Thoracic aorta (tissue), 2 donors: ENCODE data around the gene IL12B. TPM values are rescaled to one million over a fixed set of nuclear protein-coding genes. Genes with fewer than 3 reads are reported as not detected.
"Not testable (repeated sequence)": the region's sequence is repeated elsewhere in the genome, so short reads cannot be mapped to it uniquely, and the experiment has no call there.

ENCODE experiments used
- ATAC-seq: fragments of 150-250 bp; one replicate; pipeline ENCODE4 v1.8.0; 2017; ENCODE audit warnings: low read depth; ENCODE audit not compliant: insufficient number of reproducible peaks, low FRiP score
- DNase-seq: peaks from one replicate; pipeline ENCODE4 v3.0.0-alpha.2; 2020; ENCODE audit warnings: low spot score
- H3K27ac ChIP-seq, 2 donors: fragments of 200-600 bp; sonication (generic); 1 replicate in 1 of 2; 2 replicates in 1 of 2; pipeline ENCODE4 v1.5.1; 2016; ENCODE audit warnings: mild to moderate bottlenecking in 2 of 2, moderate library complexity in 2 of 2
- H3K27me3 ChIP-seq: fragments of 200-600 bp; sonication (generic); replicated peaks from 2 replicates; pipeline ENCODE4 v1.6.0; 2016; ENCODE audit warnings: mild to moderate bottlenecking; ENCODE audit not compliant: insufficient read depth
- H3K36me3 ChIP-seq: fragments of 200-600 bp; sonication (generic); one replicate; pipeline ENCODE4 v1.5.1; 2016
- H3K4me1 ChIP-seq, 2 donors: fragments of 200-600 bp; sonication (generic); 1 replicate in 1 of 2; 2 replicates in 1 of 2; pipeline versions ENCODE4 v1.5.1 to v1.6.0; 2016; ENCODE audit warnings: low read depth in 2 of 2, mild to moderate bottlenecking in 1 of 2; ENCODE audit not compliant: control insufficient read depth in 1 of 2
- H3K4me3 ChIP-seq: fragments of 200-600 bp; sonication (generic); 2 replicates; pipeline ENCODE4 v1.5.1; 2016; ENCODE audit warnings: mild to moderate bottlenecking
- H3K9me3 ChIP-seq: fragments of 200-600 bp; sonication (generic); 2 replicates; pipeline ENCODE4 v1.5.1; 2016
- CTCF ChIP-seq: fragments of 200-600 bp; sonication (generic); IDR thresholded peaks from one replicate; pipeline ENCODE4 v1.5.1; 2019; ENCODE audit warnings: antibody characterized with exemption
- total RNA-seq, 2 donors: library from RNA; depleted of rRNA; stranded (reverse); fragments of >200 nt; gene quantifications; one replicate each; pipeline versions ENCODE4 v1.1.0 to v1.2.3, GENCODE V29; 2016

The IL12B gene
- total RNA-seq, 2 donors from 2014 or later, result not detected

DNA sequence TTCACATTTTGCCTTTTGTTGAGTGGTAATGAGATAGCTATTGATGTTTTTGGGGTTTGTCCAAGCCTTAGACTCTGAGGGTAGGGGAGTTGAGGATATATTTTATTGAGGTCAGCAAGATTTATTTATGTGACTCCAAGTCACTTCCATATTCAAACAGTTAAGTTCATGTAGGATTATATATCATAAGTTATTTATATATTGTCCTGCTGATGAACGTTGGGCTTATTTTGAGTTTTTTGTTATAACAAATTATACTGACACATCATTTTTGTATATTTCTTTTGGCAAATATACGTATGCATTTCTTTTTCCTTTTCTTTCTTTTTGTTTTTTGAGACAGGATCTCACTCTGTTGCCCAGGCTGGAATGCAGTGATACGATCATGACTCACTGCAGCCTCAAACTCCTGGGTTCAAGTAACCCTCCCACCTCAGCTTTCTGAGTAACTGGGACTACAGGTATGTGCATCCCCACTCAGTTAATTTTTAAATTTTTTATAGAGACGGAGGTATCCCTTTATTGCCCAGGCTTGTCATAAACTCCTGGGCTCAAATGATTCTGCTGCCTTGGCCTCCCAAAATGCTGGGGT lies 23.5 kb upstream of the IL12B start:
- peaks cover 0 to 3% of the 10 kb centered on the region in 2 donors for H3K4me1 ChIP-seq
- no peak overlapping the region for H3K4me3 ChIP-seq
- H3K27ac ChIP-seq, result no peak overlapping the region
- ATAC-seq (no peak), DNase-seq (no peak)
- TF ChIP-seq CTCF, result no peak
- H3K27me3 ChIP-seq, result no peaks in the 10 kb centered on the region
- no peaks in the 10 kb centered on the region for H3K36me3 ChIP-seq
- H3K9me3 ChIP-seq, result no peaks in the 10 kb centered on the region

DNA sequence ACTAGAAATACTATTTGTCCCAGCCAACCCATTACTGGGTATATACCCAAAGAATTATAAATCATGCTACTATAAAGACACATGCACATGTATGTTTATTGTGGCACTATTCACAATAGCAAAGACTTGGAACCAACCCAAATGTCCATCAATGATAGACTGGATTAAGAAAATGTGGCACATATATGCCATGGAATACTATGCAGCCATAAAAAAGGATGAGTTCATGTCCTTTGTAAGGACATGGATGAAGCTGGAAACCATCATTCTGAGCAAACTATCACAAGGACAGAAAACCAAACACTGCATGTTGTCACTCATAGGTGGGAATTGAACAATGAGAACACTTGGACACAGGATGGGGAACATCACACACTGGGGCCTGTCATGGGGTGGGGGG lies 20.4 kb upstream of the IL12B start:
- H3K36me3 ChIP-seq, ATAC-seq: not testable (repeated sequence)

DNA sequence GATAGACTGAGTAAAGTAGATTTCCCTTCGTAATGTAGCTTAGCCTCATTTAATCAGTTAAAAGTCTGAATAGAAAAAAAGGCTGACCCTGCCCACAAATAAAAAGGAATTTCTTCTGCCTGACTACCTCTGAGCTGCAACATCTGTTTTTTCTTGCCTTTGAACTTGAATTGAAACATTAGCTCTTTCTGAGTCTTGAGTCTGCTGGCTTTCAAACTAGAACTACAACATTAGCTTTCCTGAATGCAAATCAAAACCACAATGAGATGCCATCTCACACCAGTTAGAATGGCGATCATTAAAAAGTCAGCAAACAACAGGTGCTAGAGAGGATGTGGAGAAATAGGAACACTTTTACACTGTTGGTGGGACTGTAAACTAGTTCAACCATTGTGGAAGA lies 19.9 kb upstream of the IL12B start:
- H3K36me3 ChIP-seq, H3K27ac ChIP-seq, H3K4me1 ChIP-seq, ATAC-seq, H3K27me3 ChIP-seq, H3K4me3 ChIP-seq, H3K9me3 ChIP-seq, DNase-seq: not testable (repeated sequence)

More for the DNA sequence above, 20.4 kb upstream of the IL12B start:
- not testable (repeated sequence) for H3K27me3 ChIP-seq, DNase-seq, H3K27ac ChIP-seq, H3K9me3 ChIP-seq, H3K4me3 ChIP-seq, H3K4me1 ChIP-seq

DNA sequence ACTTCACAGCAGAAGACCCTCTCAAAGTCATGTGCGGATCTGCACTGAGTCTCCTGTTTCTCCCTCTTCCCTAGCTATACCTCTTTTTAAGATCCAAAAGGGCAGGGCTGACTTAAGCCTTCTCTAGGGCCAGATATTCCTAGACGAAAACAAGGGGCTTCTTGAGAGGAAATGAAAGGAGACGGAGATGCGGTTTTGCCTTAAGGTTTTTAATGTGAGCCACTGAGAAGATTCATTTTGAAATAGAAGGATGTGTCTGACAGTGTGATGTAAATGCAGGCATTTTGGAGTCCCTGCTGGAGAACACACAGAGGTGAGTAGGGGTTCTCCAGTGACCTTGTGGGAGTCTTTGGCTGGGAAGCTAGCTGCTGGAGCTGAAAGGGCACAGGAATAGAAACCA lies 15.6 kb upstream of the IL12B start:
- no peaks in the 10 kb centered on the region for H3K36me3 ChIP-seq
- H3K4me1 ChIP-seq, result no peaks in the 10 kb centered on the region
- no peak overlapping the region for H3K4me3 ChIP-seq
- ATAC-seq (no peak), DNase-seq (no peak)
- no peak overlapping the region for H3K27ac ChIP-seq
- H3K27me3 ChIP-seq, result no peaks in the 10 kb centered on the region
- TF ChIP-seq CTCF, result no peak
- peaks cover 5% of the 10 kb centered on the region for H3K9me3 ChIP-seq

DNA sequence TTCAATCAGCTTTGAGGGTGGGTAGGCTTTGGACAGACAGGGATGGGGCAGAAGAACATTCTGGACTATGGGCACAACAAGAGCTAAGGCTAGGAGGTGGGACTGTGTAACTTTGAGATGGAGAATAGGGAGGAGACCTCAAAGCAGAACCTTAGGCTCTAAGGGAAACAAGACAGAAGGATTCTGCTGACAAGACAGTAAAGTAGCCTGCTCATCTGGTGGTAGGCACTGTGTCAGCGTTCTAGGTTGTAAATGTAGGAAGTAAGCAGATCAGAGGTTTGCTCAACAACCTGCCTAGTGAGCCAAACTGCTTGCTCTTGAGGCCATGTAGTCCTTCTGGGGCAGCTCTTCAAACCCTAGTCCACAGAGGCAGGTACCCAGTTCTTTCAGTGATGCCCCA lies 15.0 kb upstream of the IL12B start:
- Histone ChIP-seq H3K4me1 (no peaks in the 10 kb centered on the region), H3K36me3 (no peaks in the 10 kb centered on the region), H3K4me3 (no peak overlapping the region), H3K9me3 (peaks cover 5% of the 10 kb centered on the region), H3K27ac (no peak overlapping the region), H3K27me3 (no peaks in the 10 kb centered on the region)
- DNase-seq (no peak), ATAC-seq (no peak)
- no peak for TF ChIP-seq CTCF

DNA sequence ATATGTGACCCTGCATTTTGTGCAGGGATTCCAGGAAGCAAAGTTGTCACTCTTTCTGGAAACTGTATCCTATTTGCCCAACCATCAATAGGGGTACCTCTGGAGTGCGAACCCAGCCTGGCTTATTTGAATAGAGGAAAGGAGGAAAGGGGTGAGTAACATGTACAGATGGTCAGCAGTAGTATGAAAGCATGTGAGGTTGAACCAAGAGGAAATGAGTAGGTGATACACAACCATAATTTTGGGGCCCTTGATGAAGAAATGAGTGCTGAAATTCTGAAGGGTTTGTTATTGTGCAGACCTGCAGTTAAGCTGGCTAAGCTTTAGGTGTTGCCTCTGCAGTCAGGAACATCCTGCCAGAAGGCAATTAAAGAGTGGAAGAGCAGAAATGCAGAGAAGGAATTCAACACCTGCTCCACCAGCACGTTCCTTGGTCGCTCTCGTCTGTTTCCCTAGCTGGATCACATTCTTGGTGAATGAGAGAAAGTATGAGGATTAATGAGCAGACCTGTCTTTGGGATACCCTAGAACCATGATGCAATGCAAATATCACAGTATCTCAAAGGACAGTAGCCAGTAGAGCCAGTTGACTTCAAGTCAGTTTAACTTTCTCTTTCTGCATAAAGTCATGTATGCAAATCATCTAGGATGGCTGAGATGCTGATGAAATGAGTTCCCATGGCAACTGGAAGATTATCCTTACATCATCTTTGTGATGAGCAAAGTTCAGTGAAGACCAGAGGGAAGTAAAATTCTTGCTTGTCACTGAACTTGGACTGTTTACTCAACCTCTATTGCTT lies 13.2 kb upstream of the IL12B start:
- no peak overlapping the region for H3K4me3 ChIP-seq
- H3K4me1 ChIP-seq, result no peaks in the 10 kb centered on the region
- H3K27ac ChIP-seq, result no peak overlapping the region
- H3K27me3 ChIP-seq, result no peaks in the 10 kb centered on the region
- DNase-seq (no peak), ATAC-seq (no peak)
- TF ChIP-seq CTCF, result no peak
- H3K9me3 ChIP-seq, result peaks cover 5% of the 10 kb centered on the region
- no peaks in the 10 kb centered on the region for H3K36me3 ChIP-seq
